Epithelial cell of proximal tubule (primary cell): Measurements from ENCODE around the gene ENTHD1. TPM values are rescaled to one million over a fixed set of nuclear protein-coding genes. Genes with fewer than 3 reads are reported as not detected.

Experiments
- DNase-seq: peaks from one replicate; pipeline ENCODE4 v3.0.0-alpha.2; 2011; ENCODE audit warnings: low read depth
- H3K4me3 ChIP-seq: 2 replicates; pipeline ENCODE4 v1.5.1; 2011; ENCODE audit warnings: low read depth, mild to moderate bottlenecking, low read length
- CTCF ChIP-seq: conservative IDR thresholded peaks from 2 replicates; pipeline ENCODE4 v1.5.1; 2012; ENCODE audit warnings: low read depth, mild to moderate bottlenecking, low read length
- total RNA-seq: library from RNA; depleted of rRNA; stranded (reverse); fragments of >200 nt; gene quantifications from 2 replicates; pipeline ENCODE4 v1.2.3, GENCODE V29; 2015

Gene ENTHD1
- total RNA-seq, 1 donor from 2014 or later: not detected

DNA sequence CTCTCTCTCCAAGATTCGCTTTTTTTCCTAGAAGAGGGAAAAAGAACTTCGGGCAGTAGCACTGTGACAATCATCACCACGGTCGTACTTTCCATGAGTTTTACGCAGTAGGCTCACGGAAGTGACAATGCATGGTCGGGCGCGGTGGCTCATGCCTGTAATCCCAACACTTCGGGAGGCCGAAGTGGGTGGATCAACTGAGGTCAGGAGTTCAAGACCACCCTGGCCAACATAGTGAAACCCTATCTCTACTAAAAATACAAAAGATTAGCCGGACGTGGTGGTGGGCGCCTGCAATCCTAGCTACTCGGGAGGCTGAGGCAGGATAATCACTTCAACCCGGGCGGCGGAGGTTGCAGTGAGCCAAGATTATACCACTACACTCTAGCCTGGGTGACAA is 30.7 kb upstream of the ENTHD1 start:
- no peak for TF ChIP-seq CTCF
- H3K4me3 ChIP-seq: no peak overlapping the region
- no peak for DNase-seq

DNA sequence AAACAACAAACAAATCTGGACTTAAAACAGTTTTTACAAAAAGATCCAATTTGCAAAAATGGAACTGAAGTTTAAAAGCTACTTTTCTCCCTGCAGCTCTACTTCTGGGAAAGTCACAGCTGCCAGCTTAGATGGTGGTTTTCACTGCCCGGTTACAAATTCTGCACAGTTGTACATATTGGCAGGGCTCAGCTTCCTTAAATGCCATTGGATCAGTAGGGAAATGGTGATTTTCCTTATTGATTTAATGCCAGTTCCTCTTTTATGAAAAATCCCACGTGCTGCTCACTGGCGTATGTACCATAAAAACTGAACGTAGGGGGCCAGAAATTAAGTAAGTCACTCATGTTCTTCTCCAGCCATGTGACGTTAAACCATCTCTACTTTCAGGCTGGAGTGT is 30.1 kb upstream of the ENTHD1 start:
- DNase-seq: no peak
- TF ChIP-seq CTCF: no peak

GRCh38 chr22:39920134-39920743 is 26.7 kb upstream of the ENTHD1 start:
- no peak for TF ChIP-seq CTCF
- DNase-seq: no peak
- H3K4me3 ChIP-seq: no peak overlapping the region

More for the DNA sequence above, 30.1 kb upstream of the ENTHD1 start:
- no peak overlapping the region for H3K4me3 ChIP-seq

DNA sequence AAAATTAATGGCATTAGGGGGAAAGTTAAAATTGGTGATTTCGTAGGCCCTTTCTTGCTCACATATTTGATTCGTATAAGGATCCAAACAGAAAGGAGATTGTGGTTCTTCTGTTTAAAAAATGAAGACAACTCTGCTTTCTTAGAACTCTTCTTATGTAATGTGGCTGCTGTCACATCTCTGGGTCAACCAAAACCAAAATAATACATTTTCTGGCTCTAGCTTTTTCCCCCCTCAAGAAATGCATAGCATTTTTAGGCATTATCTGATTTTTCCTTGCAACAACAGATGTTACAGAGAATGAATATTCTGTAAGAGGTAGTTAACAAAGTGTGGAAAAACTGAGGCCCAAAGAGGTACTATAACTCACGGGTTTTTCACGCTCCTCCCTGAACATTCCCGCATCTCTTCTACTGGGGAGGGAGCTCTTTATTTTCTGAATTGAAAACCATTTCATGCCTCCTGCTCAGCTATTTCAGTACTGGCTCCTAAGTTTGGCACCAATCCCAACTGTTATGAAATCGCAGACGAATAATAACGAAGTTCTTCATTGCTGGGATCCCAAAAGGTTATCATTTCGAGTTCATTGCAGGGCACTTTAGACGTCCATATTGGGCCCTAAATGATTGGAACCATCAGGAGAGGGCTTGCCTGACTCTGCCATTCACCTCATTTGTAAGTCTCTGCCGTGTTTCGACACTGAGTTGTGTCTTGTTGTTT is 24.4 kb upstream of the ENTHD1 start:
- H3K4me3 ChIP-seq: no peak overlapping the region
- no peak for DNase-seq
- TF ChIP-seq CTCF: no peak

GRCh38 chr22:39917197-39917643 is 23.7 kb upstream of the ENTHD1 start:
- no peak for DNase-seq
- H3K4me3 ChIP-seq: no peak overlapping the region
- no peak for TF ChIP-seq CTCF

DNA sequence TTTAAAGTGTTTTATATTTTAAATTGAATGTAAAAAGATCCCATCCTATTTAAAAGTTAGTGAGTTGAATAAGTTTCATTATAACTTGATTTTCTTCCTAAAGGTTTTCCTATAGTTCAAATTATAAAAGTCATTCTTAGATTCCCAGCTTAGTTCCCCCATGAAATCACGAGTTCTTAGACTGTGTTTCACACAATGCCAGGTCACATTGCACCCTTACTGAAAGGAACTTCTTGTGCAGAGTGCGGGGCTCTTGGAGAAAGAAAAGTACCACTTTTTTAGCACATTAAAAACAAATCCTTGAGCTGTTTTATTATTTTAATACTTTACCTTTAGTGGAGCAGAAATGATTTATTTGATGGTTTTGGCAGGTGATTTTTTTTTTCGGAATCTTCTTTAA is 22.9 kb upstream of the ENTHD1 start:
- no peak overlapping the region for H3K4me3 ChIP-seq
- no peak for DNase-seq
- no peak for TF ChIP-seq CTCF
